ENCODE results near the gene FZD10.

DNA sequence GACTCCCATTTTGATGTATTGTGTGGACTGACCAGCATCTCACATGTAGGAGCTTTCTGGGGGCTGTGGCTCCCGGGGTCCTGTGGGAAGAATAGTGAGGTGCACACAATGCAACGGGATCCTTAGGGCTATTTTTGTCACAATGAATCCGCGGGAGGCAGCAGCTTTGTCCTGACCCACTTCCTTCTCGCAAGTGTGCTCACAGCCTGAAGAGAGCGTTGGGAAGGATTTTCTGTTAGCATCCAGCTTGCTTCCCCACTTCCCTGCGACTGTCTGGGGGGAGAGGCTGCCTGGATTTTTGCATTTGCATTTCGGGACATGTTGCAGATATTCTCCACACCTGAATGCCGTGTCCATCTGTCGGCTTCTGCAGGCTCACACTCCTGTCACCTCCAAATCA, 31.9 kb downstream of the FZD10 start:
- TF ChIP-seq, protein P1, sequence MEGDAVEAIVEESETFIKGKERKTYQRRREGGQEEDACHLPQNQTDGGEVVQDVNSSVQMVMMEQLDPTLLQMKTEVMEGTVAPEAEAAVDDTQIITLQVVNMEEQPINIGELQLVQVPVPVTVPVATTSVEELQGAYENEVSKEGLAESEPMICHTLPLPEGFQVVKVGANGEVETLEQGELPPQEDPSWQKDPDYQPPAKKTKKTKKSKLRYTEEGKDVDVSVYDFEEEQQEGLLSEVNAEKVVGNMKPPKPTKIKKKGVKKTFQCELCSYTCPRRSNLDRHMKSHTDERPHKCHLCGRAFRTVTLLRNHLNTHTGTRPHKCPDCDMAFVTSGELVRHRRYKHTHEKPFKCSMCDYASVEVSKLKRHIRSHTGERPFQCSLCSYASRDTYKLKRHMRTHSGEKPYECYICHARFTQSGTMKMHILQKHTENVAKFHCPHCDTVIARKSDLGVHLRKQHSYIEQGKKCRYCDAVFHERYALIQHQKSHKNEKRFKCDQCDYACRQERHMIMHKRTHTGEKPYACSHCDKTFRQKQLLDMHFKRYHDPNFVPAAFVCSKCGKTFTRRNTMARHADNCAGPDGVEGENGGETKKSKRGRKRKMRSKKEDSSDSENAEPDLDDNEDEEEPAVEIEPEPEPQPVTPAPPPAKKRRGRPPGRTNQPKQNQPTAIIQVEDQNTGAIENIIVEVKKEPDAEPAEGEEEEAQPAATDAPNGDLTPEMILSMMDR (IDR thresholded peaks at IDR 0.05) = no peak
- no peak for TF ChIP-seq POLR2A (IDR thresholded peaks at IDR 0.05)

All from adrenal gland (tissue), 5 donors.